Stimulated activated memory B cell treated with anti-CD40 and anti-IgM and Interleukin-4, amounts not matched to agents 10 μg/mL and 1 μg/mL and 100 μg/mL, for 72 hours (primary cell): ENCODE results near the gene CBR1.

Experiments used
- ATAC-seq: fragments of 150-1000 bp; cut with Tn5 transposase; 2 replicates; pipeline ENCODE4 v1.10.0; 2021
- H3K27ac Mint-ChIP-seq: one replicate; pipeline ENCODE4 v1.8.0; 2022; ENCODE audit warnings: mild to moderate bottlenecking, mixed read lengths
- H3K27me3 Mint-ChIP-seq: one replicate; pipeline ENCODE4 v1.8.0; 2022; ENCODE audit warnings: mixed read lengths
- H3K36me3 Mint-ChIP-seq: one replicate; pipeline ENCODE4 v1.8.0; 2022; ENCODE audit warnings: mixed read lengths
- H3K4me1 Mint-ChIP-seq: one replicate; pipeline ENCODE4 v1.8.0; 2022; ENCODE audit warnings: mixed read lengths
- H3K4me3 Mint-ChIP-seq: one replicate; pipeline ENCODE4 v1.8.0; 2022; ENCODE audit warnings: mild to moderate bottlenecking, moderate library complexity, mixed read lengths
- H3K9me3 Mint-ChIP-seq: one replicate; pipeline ENCODE4 v1.8.0; 2022; ENCODE audit warnings: mixed read lengths

The CBR1 gene

GRCh38 chr21:36039861-36040260 lies 30.0 kb upstream of the CBR1 start:
- H3K27me3 Mint-ChIP-seq, result no peaks in the 10 kb centered on the region
- no peaks in the 10 kb centered on the region for H3K4me1 Mint-ChIP-seq
- no peak for ATAC-seq
- H3K27ac Mint-ChIP-seq, result no peak overlapping the region
- no peak overlapping the region for H3K4me3 Mint-ChIP-seq
- peaks cover 72% of the 10 kb centered on the region for H3K36me3 Mint-ChIP-seq
- no peaks in the 10 kb centered on the region for H3K9me3 Mint-ChIP-seq

- Mint-ChIP-seq H3K4me1 (no peaks in the 10 kb centered on the region), H3K27ac (no peak overlapping the region), H3K36me3 (peaks cover 72% of the 10 kb centered on the region), H3K9me3 (no peaks in the 10 kb centered on the region), H3K27me3 (no peaks in the 10 kb centered on the region), H3K4me3 (no peak overlapping the region)
- no peak for ATAC-seq
These were observed 29.4 kb upstream of the CBR1 start for GRCh38 chr21:36040389-36040788.

- Mint-ChIP-seq H3K36me3 (peaks cover 67% of the 10 kb centered on the region), H3K4me3 (no peak overlapping the region), H3K9me3 (no peaks in the 10 kb centered on the region), H3K27me3 (no peaks in the 10 kb centered on the region), H3K27ac (no peak overlapping the region), H3K4me1 (no peaks in the 10 kb centered on the region)
- ATAC-seq, result no peak
These were observed 27.9 kb upstream of the CBR1 start for GRCh38 chr21:36041910-36042309.

- Mint-ChIP-seq H3K4me3 (no peak overlapping the region), H3K4me1 (no peaks in the 10 kb centered on the region), H3K27ac (no peak overlapping the region), H3K27me3 (no peaks in the 10 kb centered on the region), H3K36me3 (peaks cover 72% of the 10 kb centered on the region), H3K9me3 (no peaks in the 10 kb centered on the region)
- no peak for ATAC-seq
These were observed 25.8 kb upstream of the CBR1 start for GRCh38 chr21:36044056-36044455.

GRCh38 chr21:36045993-36046392 lies 23.8 kb upstream of the CBR1 start:
- Mint-ChIP-seq H3K9me3 (no peaks in the 10 kb centered on the region), H3K36me3 (peaks cover 86% of the 10 kb centered on the region), H3K27ac (no peak overlapping the region), H3K4me1 (no peaks in the 10 kb centered on the region), H3K27me3 (no peaks in the 10 kb centered on the region), H3K4me3 (no peak overlapping the region)
- ATAC-seq, result no peak

GRCh38 chr21:36047139-36047538 lies 22.7 kb upstream of the CBR1 start:
- Mint-ChIP-seq H3K27ac (no peak overlapping the region), H3K9me3 (no peaks in the 10 kb centered on the region), H3K4me3 (no peak overlapping the region), H3K4me1 (no peaks in the 10 kb centered on the region), H3K36me3 (peaks cover 82% of the 10 kb centered on the region), H3K27me3 (no peaks in the 10 kb centered on the region)
- no peak for ATAC-seq

- Mint-ChIP-seq H3K27ac (no peak overlapping the region), H3K36me3 (peaks cover 83% of the 10 kb centered on the region), H3K9me3 (no peaks in the 10 kb centered on the region), H3K4me1 (no peaks in the 10 kb centered on the region), H3K4me3 (no peak overlapping the region), H3K27me3 (no peaks in the 10 kb centered on the region)
- ATAC-seq, result no peak
These were observed 21.5 kb upstream of the CBR1 start for GRCh38 chr21:36048357-36048756.

- Mint-ChIP-seq H3K27ac (no peak overlapping the region), H3K36me3 (peaks cover 72% of the 10 kb centered on the region), H3K4me1 (peaks cover 11% of the 10 kb centered on the region), H3K4me3 (no peak overlapping the region), H3K9me3 (no peaks in the 10 kb centered on the region), H3K27me3 (no peaks in the 10 kb centered on the region)
- no peak for ATAC-seq
These were observed 16.7 kb upstream of the CBR1 start for GRCh38 chr21:36052860-36053714.

GRCh38 chr21:36053715-36054062 lies 16.1 kb upstream of the CBR1 start:
- no peak for ATAC-seq
- Mint-ChIP-seq H3K36me3 (peaks cover 70% of the 10 kb centered on the region), H3K4me3 (no peak overlapping the region), H3K9me3 (no peaks in the 10 kb centered on the region), H3K27ac (no peak overlapping the region), H3K4me1 (peaks cover 15% of the 10 kb centered on the region), H3K27me3 (no peaks in the 10 kb centered on the region)

- no peak overlapping the region for H3K27ac Mint-ChIP-seq
- ATAC-seq, result no peak
These were observed 14.3 kb upstream of the CBR1 start for GRCh38 chr21:36055551-36055950.

GRCh38 chr21:36059823-36060158 lies 10.0 kb upstream of the CBR1 start:
- Mint-ChIP-seq H3K27ac (peak overlapping the region; percentile 95), H3K4me3 (peak overlapping the region; percentile 96), H3K27me3 (no peaks in the 10 kb centered on the region), H3K4me1 (peaks cover 10% of the 10 kb centered on the region), H3K36me3 (peaks cover 24% of the 10 kb centered on the region), H3K9me3 (no peaks in the 10 kb centered on the region)
- peak; percentile 60 for ATAC-seq

More at GRCh38 chr21:36055551-36055950, 14.3 kb upstream of the CBR1 start:
- H3K4me3 Mint-ChIP-seq, result no peak overlapping the region
- H3K27me3 Mint-ChIP-seq, result no peaks in the 10 kb centered on the region
- H3K36me3 Mint-ChIP-seq, result peaks cover 51% of the 10 kb centered on the region
- no peaks in the 10 kb centered on the region for H3K9me3 Mint-ChIP-seq
- peaks cover 15% of the 10 kb centered on the region for H3K4me1 Mint-ChIP-seq

- Mint-ChIP-seq H3K4me1 (peaks cover 10% of the 10 kb centered on the region), H3K36me3 (peaks cover 18% of the 10 kb centered on the region), H3K9me3 (no peaks in the 10 kb centered on the region), H3K4me3 (peak within 1 kb of the TSS; percentile 96), H3K27me3 (no peaks in the 10 kb centered on the region), H3K27ac (peak within 1 kb of the TSS; percentile 95)
- ATAC-seq, result peak; percentile 96
These were observed 9.5 kb upstream of the CBR1 start, which contains the start of gene SETD4 for GRCh38 chr21:36060159-36060921. TSS of gene SETD4 (minus strand) at chr21:36060526. CDS start at chr21:36058888, 1,638 bp downstream.

- no peak for ATAC-seq
- H3K36me3 Mint-ChIP-seq, result peaks cover 11% of the 10 kb centered on the region
- peaks cover 16% of the 10 kb centered on the region for H3K4me1 Mint-ChIP-seq
- H3K9me3 Mint-ChIP-seq, result no peaks in the 10 kb centered on the region
- H3K27me3 Mint-ChIP-seq, result no peaks in the 10 kb centered on the region
- no peak overlapping the region for H3K27ac Mint-ChIP-seq
- H3K4me3 Mint-ChIP-seq, result no peak overlapping the region
These were observed 8.4 kb upstream of the CBR1 start for GRCh38 chr21:36061445-36061844.

GRCh38 chr21:36063375-36064084 lies 6.3 kb upstream of the CBR1 start:
- Mint-ChIP-seq H3K4me3 (no peak overlapping the region), H3K36me3 (no peaks in the 10 kb centered on the region), H3K27me3 (no peaks in the 10 kb centered on the region), H3K27ac (no peak overlapping the region), H3K4me1 (peaks cover 6% of the 10 kb centered on the region), H3K9me3 (no peaks in the 10 kb centered on the region)
- no peak for ATAC-seq

GRCh38 chr21:36064085-36064460 lies 5.8 kb upstream of the CBR1 start:
- H3K27me3 Mint-ChIP-seq, result no peaks in the 10 kb centered on the region
- H3K9me3 Mint-ChIP-seq, result peaks cover 3% of the 10 kb centered on the region
- no peak overlapping the region for H3K4me3 Mint-ChIP-seq
- peaks cover 4% of the 10 kb centered on the region for H3K36me3 Mint-ChIP-seq
- peaks cover 6% of the 10 kb centered on the region for H3K4me1 Mint-ChIP-seq
- ATAC-seq, result no peak
- no peak overlapping the region for H3K27ac Mint-ChIP-seq
